ENCODE measurements around the gene ZNF407.

DNA sequence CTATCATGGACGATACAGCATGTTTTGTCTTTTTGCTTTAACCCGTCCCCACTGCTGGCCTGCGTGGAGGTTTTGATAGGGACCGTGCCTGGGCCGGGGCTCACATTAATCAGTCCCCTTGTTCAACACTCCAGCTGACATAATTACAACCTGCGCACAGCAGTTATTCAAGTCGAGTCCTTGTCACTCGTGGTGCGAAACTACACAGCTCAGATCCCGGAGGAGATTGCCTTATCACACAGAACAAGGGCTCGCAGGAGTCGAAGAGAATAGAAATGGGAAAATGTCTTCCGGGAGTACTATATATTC, 304.4 kb downstream of the ZNF407 start:
- TF ChIP-seq, protein P1, sequence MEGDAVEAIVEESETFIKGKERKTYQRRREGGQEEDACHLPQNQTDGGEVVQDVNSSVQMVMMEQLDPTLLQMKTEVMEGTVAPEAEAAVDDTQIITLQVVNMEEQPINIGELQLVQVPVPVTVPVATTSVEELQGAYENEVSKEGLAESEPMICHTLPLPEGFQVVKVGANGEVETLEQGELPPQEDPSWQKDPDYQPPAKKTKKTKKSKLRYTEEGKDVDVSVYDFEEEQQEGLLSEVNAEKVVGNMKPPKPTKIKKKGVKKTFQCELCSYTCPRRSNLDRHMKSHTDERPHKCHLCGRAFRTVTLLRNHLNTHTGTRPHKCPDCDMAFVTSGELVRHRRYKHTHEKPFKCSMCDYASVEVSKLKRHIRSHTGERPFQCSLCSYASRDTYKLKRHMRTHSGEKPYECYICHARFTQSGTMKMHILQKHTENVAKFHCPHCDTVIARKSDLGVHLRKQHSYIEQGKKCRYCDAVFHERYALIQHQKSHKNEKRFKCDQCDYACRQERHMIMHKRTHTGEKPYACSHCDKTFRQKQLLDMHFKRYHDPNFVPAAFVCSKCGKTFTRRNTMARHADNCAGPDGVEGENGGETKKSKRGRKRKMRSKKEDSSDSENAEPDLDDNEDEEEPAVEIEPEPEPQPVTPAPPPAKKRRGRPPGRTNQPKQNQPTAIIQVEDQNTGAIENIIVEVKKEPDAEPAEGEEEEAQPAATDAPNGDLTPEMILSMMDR (IDR thresholded peaks at IDR 0.05): no peak
- no peak for TF ChIP-seq POLR2A (IDR thresholded peaks at IDR 0.05)

Measured in testis (tissue), 2 donors.